Measurements from ENCODE around the gene AFF2. TPM values are rescaled to one million over a fixed set of nuclear protein-coding genes. Genes with fewer than 3 reads are reported as not detected.

The AFF2 gene
- 1.5 and 1.8 TPM in 2 replicates for total RNA-seq

GRCh38 chrX:148500423-148501385, at the start of gene AFF2:
Gene AFF2, plus strand, starts transcription at chrX:148500617. Its CDS starts 481 bp downstream, at chrX:148501098.
- Mint-ChIP-seq H3K36me3 (ENCODE audit: low read depth) (no peaks in the 10 kb centered on the region), H3K4me1 (ENCODE audit: low read depth) (peaks cover 15% of the 10 kb centered on the region), H3K9me3 (no peaks in the 10 kb centered on the region), H3K27me3 (ENCODE audit: insufficient read depth) (peaks cover 13% of the 10 kb centered on the region), H3K27ac (peak within 1 kb of the TSS; percentile 18), H3K4me3 (peak within 1 kb of the TSS; percentile 85)
- no peak for DNase-seq (ENCODE audit: low spot score)
- intact Hi-C loops (cut with micrococcal nuclease): loop anchor here (2.0 kb wide), 2 partner anchors 120 to 588 kb away; no protein-coding TSS in a partner anchor

GRCh38 chrX:148457279-148457678, 43.1 kb upstream of the AFF2 start:
- Mint-ChIP-seq H3K27ac (no peak overlapping the region), H3K9me3 (no peaks in the 10 kb centered on the region), H3K4me3 (no peak overlapping the region), H3K4me1 (ENCODE audit: low read depth) (no peaks in the 10 kb centered on the region), H3K36me3 (ENCODE audit: low read depth) (no peaks in the 10 kb centered on the region), H3K27me3 (ENCODE audit: insufficient read depth) (peaks cover 2% of the 10 kb centered on the region)
- DNase-seq (ENCODE audit: low spot score): no peak
- intact Hi-C loops (cut with micrococcal nuclease): no loop called here

GRCh38 chrX:148459343-148459742, 41.1 kb upstream of the AFF2 start:
- DNase-seq (ENCODE audit: low spot score): no peak
- H3K36me3 Mint-ChIP-seq (ENCODE audit: low read depth): no peaks in the 10 kb centered on the region
- no peaks in the 10 kb centered on the region for H3K9me3 Mint-ChIP-seq
- no peak overlapping the region for H3K4me3 Mint-ChIP-seq
- peaks cover 2% of the 10 kb centered on the region for H3K27me3 Mint-ChIP-seq (ENCODE audit: insufficient read depth)
- H3K4me1 Mint-ChIP-seq (ENCODE audit: low read depth): no peaks in the 10 kb centered on the region
- intact Hi-C loops (cut with micrococcal nuclease): no loop called here
- H3K27ac Mint-ChIP-seq: no peak overlapping the region

GRCh38 chrX:148466292-148466691, 34.1 kb upstream of the AFF2 start:
- Mint-ChIP-seq H3K27ac (no peak overlapping the region), H3K4me1 (ENCODE audit: low read depth) (peaks cover 6% of the 10 kb centered on the region), H3K9me3 (no peaks in the 10 kb centered on the region), H3K4me3 (no peak overlapping the region), H3K36me3 (ENCODE audit: low read depth) (no peaks in the 10 kb centered on the region), H3K27me3 (ENCODE audit: insufficient read depth) (peaks cover 2% of the 10 kb centered on the region)
- intact Hi-C loops (cut with micrococcal nuclease): loop anchor here (1.0 to 2.0 kb wide), 2 partner anchors 85 to 183 kb away; no protein-coding TSS in a partner anchor
- no peak for DNase-seq (ENCODE audit: low spot score)

GRCh38 chrX:148470324-148470723, 30.1 kb upstream of the AFF2 start:
- peaks cover 6% of the 10 kb centered on the region for H3K4me1 Mint-ChIP-seq (ENCODE audit: low read depth)
- H3K27me3 Mint-ChIP-seq (ENCODE audit: insufficient read depth): peaks cover 2% of the 10 kb centered on the region
- H3K4me3 Mint-ChIP-seq: no peak overlapping the region
- H3K36me3 Mint-ChIP-seq (ENCODE audit: low read depth): no peaks in the 10 kb centered on the region
- no peaks in the 10 kb centered on the region for H3K9me3 Mint-ChIP-seq
- intact Hi-C loops (cut with micrococcal nuclease): no loop called here
- no peak for DNase-seq (ENCODE audit: low spot score)
- no peak overlapping the region for H3K27ac Mint-ChIP-seq

- Mint-ChIP-seq H3K4me1 (ENCODE audit: low read depth) (no peaks in the 10 kb centered on the region), H3K36me3 (ENCODE audit: low read depth) (no peaks in the 10 kb centered on the region), H3K9me3 (no peaks in the 10 kb centered on the region), H3K27ac (no peak overlapping the region), H3K4me3 (no peak overlapping the region), H3K27me3 (ENCODE audit: insufficient read depth) (peaks cover 3% of the 10 kb centered on the region)
- DNase-seq (ENCODE audit: low spot score): no peak
- intact Hi-C loops (cut with micrococcal nuclease): no loop called here
These were observed 26.4 kb upstream of the AFF2 start for GRCh38 chrX:148474030-148474429.

GRCh38 chrX:148492057-148492456, 8.4 kb upstream of the AFF2 start:
- no peak overlapping the region for H3K4me3 Mint-ChIP-seq
- H3K27ac Mint-ChIP-seq: no peak overlapping the region
- H3K27me3 Mint-ChIP-seq (ENCODE audit: insufficient read depth): peaks cover 1% of the 10 kb centered on the region
- no peak for DNase-seq (ENCODE audit: low spot score)
- no peaks in the 10 kb centered on the region for H3K4me1 Mint-ChIP-seq (ENCODE audit: low read depth)
- intact Hi-C loops (cut with micrococcal nuclease): no loop called here
- H3K9me3 Mint-ChIP-seq: no peaks in the 10 kb centered on the region
- no peaks in the 10 kb centered on the region for H3K36me3 Mint-ChIP-seq (ENCODE audit: low read depth)

- Mint-ChIP-seq H3K27ac (no peak overlapping the region), H3K27me3 (ENCODE audit: insufficient read depth) (peaks cover 4% of the 10 kb centered on the region), H3K36me3 (ENCODE audit: low read depth) (no peaks in the 10 kb centered on the region), H3K4me3 (no peak overlapping the region), H3K4me1 (ENCODE audit: low read depth) (peaks cover 15% of the 10 kb centered on the region), H3K9me3 (no peaks in the 10 kb centered on the region)
- intact Hi-C loops (cut with micrococcal nuclease): loop anchor here (5.0 kb wide), 1 partner anchor 213 kb away; no protein-coding TSS in a partner anchor
- no peak for DNase-seq (ENCODE audit: low spot score)
These were observed 5.2 kb upstream of the AFF2 start for GRCh38 chrX:148495176-148495575.

- intact Hi-C loops (cut with micrococcal nuclease): loop anchor here (5.0 kb wide), 1 partner anchor 216 kb away; no protein-coding TSS in a partner anchor
- peaks cover 12% of the 10 kb centered on the region for H3K27me3 Mint-ChIP-seq (ENCODE audit: insufficient read depth)
- H3K9me3 Mint-ChIP-seq: no peaks in the 10 kb centered on the region
- H3K4me1 Mint-ChIP-seq (ENCODE audit: low read depth): peaks cover 15% of the 10 kb centered on the region
- no peaks in the 10 kb centered on the region for H3K36me3 Mint-ChIP-seq (ENCODE audit: low read depth)
- H3K4me3 Mint-ChIP-seq: no peak overlapping the region
- H3K27ac Mint-ChIP-seq: no peak overlapping the region
- DNase-seq (ENCODE audit: low spot score): no peak
These were observed 2.4 kb upstream of the AFF2 start for GRCh38 chrX:148498067-148498466.

- Mint-ChIP-seq H3K27me3 (ENCODE audit: insufficient read depth) (peaks cover 13% of the 10 kb centered on the region), H3K9me3 (no peaks in the 10 kb centered on the region), H3K4me3 (peak overlapping the region; percentile 30), H3K4me1 (ENCODE audit: low read depth) (peaks cover 15% of the 10 kb centered on the region), H3K27ac (peak overlapping the region; percentile 18), H3K36me3 (ENCODE audit: low read depth) (no peaks in the 10 kb centered on the region)
- no peak for DNase-seq (ENCODE audit: low spot score)
- intact Hi-C loops (cut with micrococcal nuclease): loop anchor here (2.0 to 5.0 kb wide), 3 partner anchors 119 to 587 kb away; no protein-coding TSS in a partner anchor
These were observed 587 bp upstream of the AFF2 start for GRCh38 chrX:148499638-148500422.

GRCh38 chrX:148501386-148502066, 1.1 kb downstream of the AFF2 start:
- H3K27ac Mint-ChIP-seq: peak overlapping the region; percentile 40
- no peak for DNase-seq (ENCODE audit: low spot score)
- intact Hi-C loops (cut with micrococcal nuclease): loop anchor here (2.0 kb wide), 2 partner anchors 121 to 589 kb away; no protein-coding TSS in a partner anchor
- peaks cover 13% of the 10 kb centered on the region for H3K27me3 Mint-ChIP-seq (ENCODE audit: insufficient read depth)
- peaks cover 15% of the 10 kb centered on the region for H3K4me1 Mint-ChIP-seq (ENCODE audit: low read depth)
- no peaks in the 10 kb centered on the region for H3K9me3 Mint-ChIP-seq
- no peaks in the 10 kb centered on the region for H3K36me3 Mint-ChIP-seq (ENCODE audit: low read depth)
- H3K4me3 Mint-ChIP-seq: peak overlapping the region; percentile 85

- intact Hi-C loops (cut with micrococcal nuclease): no loop called here
- Mint-ChIP-seq H3K9me3 (no peaks in the 10 kb centered on the region), H3K27ac (no peak overlapping the region), H3K27me3 (ENCODE audit: insufficient read depth) (peaks cover 14% of the 10 kb centered on the region), H3K4me3 (no peak overlapping the region), H3K36me3 (ENCODE audit: low read depth) (no peaks in the 10 kb centered on the region), H3K4me1 (ENCODE audit: low read depth) (no peaks in the 10 kb centered on the region)
- DNase-seq (ENCODE audit: low spot score): no peak
These were observed 4.1 kb downstream of the AFF2 start for GRCh38 chrX:148504506-148504905.

Data from activated T-helper 1 cell treated with anti-CD3 and anti-CD28 coated beads, Interleukin-12 subunit alpha, Interleukin-12 subunit beta, Interleukin-2, Interleukin-4 antibody, amounts not matched to agents 30 ng/mL and 10 ng/mL and 1 ng/mL, durations not matched to agents 14 hours and 24 hours and 36 hours (primary cell).